Cardiac atrium fibroblast (primary cell): ENCODE results near the gene CPE. TPM values are rescaled to one million over a fixed set of nuclear protein-coding genes. Genes with fewer than 3 reads are reported as not detected.

Source experiments
- total RNA-seq: library from RNA; depleted of rRNA; stranded (reverse); fragments of >200 nt; gene quantifications from 2 replicates; pipeline ENCODE4 v1.2.3, GENCODE V29; 2015

The CPE gene
- 2.7 and 5.7 TPM in 2 replicates for total RNA-seq

DNA sequence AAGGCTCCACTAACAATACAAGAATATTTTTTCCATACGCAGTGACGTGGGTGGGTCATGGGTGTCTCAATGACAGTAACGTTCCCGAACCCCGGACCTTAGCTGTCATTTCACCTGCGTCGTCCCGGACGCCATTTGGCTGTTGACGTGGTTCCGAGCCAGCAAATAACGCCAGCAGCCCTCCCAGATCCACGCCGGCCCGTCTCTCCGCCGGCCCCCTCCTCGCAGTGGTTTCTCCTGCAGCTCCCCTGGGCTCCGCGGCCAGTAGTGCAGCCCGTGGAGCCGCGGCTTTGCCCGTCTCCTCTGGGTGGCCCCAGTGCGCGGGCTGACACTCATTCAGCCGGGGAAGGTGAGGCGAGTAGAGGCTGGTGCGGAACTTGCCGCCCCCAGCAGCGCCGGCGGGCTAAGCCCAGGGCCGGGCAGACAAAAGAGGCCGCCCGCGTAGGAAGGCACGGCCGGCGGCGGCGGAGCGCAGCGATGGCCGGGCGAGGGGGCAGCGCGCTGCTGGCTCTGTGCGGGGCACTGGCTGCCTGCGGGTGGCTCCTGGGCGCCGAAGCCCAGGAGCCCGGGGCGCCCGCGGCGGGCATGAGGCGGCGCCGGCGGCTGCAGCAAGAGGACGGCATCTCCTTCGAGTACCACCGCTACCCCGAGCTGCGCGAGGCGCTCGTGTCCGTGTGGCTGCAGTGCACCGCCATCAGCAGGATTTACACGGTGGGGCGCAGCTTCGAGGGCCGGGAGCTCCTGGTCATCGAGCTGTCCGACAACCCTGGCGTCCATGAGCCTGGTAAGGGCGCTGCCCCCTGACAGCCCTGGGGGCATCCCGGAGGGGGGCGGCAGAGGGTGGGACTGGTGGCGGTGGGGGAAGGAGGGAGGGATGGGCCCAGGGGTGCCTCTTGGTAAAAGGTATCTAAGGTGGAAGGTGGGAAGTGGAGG is at the start of gene CPE:
Gene CPE, plus strand, starts transcription at position 264 of the 933 bp plus-strand sequence. Its CDS starts 214 bp downstream, at position 478.

Other genes with a start within 250 kb of the CPE start
- gene KLHL2, start 171.4 kb upstream of the CPE start, total RNA-seq: 5.5 and 8.8 TPM in 2 replicates
- gene MSMO1, start 51.3 kb upstream of the CPE start, total RNA-seq: 84.3 and 129 TPM in 2 replicates